Testis (tissue), 2 donors: ENCODE results near the gene CNOT10.

ENCODE experiments used
- CTCF ChIP-seq, 3 experiments: fragments of 450-650 bp in 2 of 3; fragments of 200-600 bp in 1 of 3; sonication (generic) in 1 of 3; IDR thresholded peaks; one replicate each; pipeline ENCODE4 v1.5.1; 2016 to 2019; ENCODE audit warnings: antibody characterized with exemption in 3 of 3, mild to moderate bottlenecking in 2 of 3, moderate library complexity in 1 of 3
- POLR2A ChIP-seq: fragments of 450-650 bp; IDR thresholded peaks from one replicate; pipeline ENCODE4 v1.6.1; 2017; ENCODE audit warnings: antibody characterized with exemption, mild to moderate bottlenecking, moderate library complexity

DNA sequence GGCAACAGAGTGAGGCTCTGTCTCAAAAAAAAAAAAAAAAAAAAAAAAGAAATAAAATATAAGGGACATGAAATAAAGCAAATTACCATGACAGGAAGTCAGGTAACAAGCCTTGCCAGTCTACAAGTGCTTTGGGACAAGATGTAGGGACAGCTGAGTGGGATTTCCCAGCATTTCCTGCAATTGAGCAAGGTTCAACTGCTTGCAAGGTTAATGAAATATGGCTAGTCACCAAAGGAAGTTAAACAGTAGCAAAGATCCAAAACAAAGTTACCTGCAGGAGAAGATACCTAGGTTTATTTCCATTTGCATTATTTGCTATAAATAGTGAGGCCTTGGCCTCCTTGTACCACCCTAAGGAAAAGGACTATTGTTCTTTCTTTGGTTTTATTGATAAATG, 22.3 kb upstream of the CNOT10 start:
- no peak for TF ChIP-seq CTCF (IDR thresholded peaks at IDR 0.05)
- no peak for TF ChIP-seq POLR2A
